Activated naive CD8-positive, alpha-beta T cell (primary cell): ENCODE results near the gene GGPS1.
"Not testable (repeated sequence)": the region's sequence is repeated elsewhere in the genome, so short reads cannot be mapped to it uniquely, and the experiment has no call there.

Source experiments
- H3K27ac Mint-ChIP-seq: one replicate; pipeline ENCODE4 v1.8.0; 2021; ENCODE audit warnings: mixed read lengths
- H3K27me3 Mint-ChIP-seq: one replicate; pipeline ENCODE4 v1.8.0; 2021; ENCODE audit warnings: mixed read lengths
- H3K36me3 Mint-ChIP-seq: one replicate; pipeline ENCODE4 v1.8.0; 2021; ENCODE audit warnings: mixed read lengths
- H3K4me1 Mint-ChIP-seq: one replicate; pipeline ENCODE4 v1.8.0; 2021; ENCODE audit warnings: low read depth, mixed read lengths
- H3K4me3 Mint-ChIP-seq: one replicate; pipeline ENCODE4 v1.8.0; 2021; ENCODE audit warnings: mild to moderate bottlenecking, mixed read lengths
- H3K9me3 Mint-ChIP-seq: one replicate; pipeline ENCODE4 v1.8.0; 2021; ENCODE audit warnings: low read depth, mixed read lengths

The GGPS1 gene

DNA sequence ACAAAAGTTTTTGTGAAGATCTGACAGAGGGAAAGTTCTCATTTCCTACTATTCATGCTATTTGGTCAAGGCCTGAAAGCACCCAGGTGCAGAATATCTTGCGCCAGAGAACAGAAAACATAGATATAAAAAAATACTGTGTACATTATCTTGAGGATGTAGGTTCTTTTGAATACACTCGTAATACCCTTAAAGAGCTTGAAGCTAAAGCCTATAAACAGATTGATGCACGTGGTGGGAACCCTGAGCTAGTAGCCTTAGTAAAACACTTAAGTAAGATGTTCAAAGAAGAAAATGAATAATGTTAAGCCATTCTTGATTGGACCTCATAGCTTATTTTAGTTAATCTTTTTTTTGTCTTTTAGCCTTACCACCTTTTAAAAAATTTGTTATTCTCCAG, 14.1 kb downstream of the GGPS1 start:
- Mint-ChIP-seq H3K27ac (peak overlapping the region; percentile 41), H3K36me3 (peaks cover 11% of the 10 kb centered on the region), H3K9me3 (no peaks in the 10 kb centered on the region), H3K4me1 (peaks cover 11% of the 10 kb centered on the region), H3K27me3 (no peaks in the 10 kb centered on the region), H3K4me3 (no peak overlapping the region)

DNA sequence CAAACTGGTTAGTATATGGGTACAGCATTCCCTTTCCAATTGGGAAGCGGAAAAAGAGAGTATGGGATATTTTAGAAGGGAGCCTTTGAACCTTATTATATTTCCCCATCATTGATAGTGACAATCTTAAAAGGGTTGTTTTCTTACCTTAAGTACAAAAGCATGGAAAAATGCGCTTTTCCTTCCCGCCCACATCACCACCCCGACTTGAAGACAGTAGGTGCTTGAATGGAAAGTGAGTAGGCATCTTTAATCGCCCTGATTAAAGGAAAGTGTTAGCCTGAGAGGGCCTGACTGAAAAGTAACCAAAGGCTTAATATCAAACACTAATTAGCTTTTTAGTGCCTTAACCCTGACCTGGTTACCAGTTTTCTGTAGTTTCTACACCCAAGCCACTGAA, 15.4 kb downstream of the GGPS1 start:
- Mint-ChIP-seq H3K4me3 (no peak overlapping the region), H3K9me3 (no peaks in the 10 kb centered on the region), H3K36me3 (peaks cover 11% of the 10 kb centered on the region), H3K27me3 (no peaks in the 10 kb centered on the region), H3K27ac (peak overlapping the region; percentile 47), H3K4me1 (peaks cover 10% of the 10 kb centered on the region)

DNA sequence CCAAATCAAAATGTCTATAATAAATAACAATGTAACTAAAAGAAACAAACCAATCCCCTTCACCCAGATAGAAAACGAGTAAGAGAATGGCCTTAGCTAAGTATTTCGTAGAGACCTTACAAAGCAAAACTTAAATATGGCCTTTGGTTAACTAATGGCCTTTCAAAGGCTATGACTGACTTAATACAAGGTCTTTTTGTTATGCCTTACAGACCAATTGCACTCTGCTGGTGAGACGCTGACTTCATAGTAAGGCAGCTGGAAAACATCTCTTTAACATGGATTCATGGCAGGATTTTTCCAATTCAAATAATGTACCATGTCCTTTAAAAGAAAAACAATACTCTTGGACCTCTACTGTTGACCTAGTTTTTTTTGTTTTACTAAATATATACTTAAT, 23.1 kb downstream of the GGPS1 start:
- Mint-ChIP-seq H3K27me3 (peaks cover 3% of the 10 kb centered on the region), H3K9me3 (no peaks in the 10 kb centered on the region), H3K27ac (no peak overlapping the region), H3K36me3 (no peaks in the 10 kb centered on the region), H3K4me1 (no peaks in the 10 kb centered on the region), H3K4me3 (no peak overlapping the region)

DNA sequence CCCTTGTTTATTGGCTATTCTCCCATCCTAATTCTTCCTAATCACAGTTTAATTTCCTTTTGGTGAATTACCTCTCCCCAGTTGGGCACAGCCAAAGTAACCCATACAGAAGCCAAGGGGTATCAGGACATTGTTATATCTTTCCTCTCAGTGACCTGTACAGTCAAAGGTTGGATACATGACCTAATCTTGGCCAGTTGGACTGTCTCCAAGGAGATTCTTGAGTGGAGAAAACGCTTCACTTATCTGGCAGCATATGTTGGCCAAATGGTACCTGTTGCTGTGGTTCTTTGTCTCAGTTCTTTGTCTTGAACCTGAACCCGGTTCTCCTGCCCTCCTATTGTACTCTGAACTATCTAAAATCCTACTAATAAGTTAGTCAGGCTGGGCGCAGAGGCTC, 23.5 kb downstream of the GGPS1 start:
- Mint-ChIP-seq H3K27me3 (peaks cover 3% of the 10 kb centered on the region), H3K27ac (no peak overlapping the region), H3K4me1 (no peaks in the 10 kb centered on the region), H3K36me3 (no peaks in the 10 kb centered on the region), H3K9me3 (no peaks in the 10 kb centered on the region), H3K4me3 (no peak overlapping the region)

DNA sequence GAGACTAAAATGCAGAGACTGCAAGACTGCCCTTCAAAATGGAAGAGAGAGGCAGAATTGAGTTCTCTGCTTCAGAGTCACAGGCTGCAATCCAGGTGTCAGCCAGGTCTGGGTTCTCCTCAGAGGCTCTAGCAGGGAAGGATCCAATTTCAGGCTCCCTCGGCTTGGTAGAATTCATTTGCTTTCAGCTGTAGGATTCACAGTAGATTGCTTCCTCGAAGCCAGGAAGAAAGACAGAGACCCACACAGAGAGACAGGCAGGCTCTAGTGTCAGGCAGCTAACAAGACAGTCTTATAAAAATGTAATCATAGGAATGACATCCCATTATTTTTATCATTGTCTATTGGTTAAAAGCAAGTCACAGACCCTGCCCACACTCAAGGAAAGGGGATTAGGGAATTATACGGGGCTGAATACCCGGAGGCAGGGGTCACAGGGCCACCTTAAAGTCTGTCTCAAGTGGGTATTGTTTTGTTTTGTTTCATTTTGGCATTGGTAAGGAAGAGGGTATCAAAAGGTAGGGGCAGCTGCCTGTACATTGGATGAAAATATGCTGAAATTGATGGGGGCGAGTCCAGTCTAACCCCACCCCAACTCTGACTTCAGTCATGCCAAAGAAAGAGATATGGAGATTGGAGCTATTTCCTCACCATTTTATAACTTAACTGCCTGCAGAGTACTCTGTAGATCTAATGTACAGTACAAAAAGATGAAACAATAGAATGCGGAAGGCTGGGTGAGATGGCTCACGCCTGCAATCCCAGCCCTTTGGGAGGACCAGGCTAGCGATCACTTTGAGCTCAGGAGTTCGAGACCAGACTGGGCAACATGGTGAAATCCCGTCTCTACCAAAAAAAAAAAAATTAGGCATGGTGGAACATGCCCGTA, 29.4 kb downstream of the GGPS1 start:
- Mint-ChIP-seq H3K36me3 (no peaks in the 10 kb centered on the region), H3K27ac (no peak overlapping the region), H3K4me1 (no peaks in the 10 kb centered on the region), H3K27me3 (peaks cover 3% of the 10 kb centered on the region), H3K9me3 (no peaks in the 10 kb centered on the region), H3K4me3 (no peak overlapping the region)

DNA sequence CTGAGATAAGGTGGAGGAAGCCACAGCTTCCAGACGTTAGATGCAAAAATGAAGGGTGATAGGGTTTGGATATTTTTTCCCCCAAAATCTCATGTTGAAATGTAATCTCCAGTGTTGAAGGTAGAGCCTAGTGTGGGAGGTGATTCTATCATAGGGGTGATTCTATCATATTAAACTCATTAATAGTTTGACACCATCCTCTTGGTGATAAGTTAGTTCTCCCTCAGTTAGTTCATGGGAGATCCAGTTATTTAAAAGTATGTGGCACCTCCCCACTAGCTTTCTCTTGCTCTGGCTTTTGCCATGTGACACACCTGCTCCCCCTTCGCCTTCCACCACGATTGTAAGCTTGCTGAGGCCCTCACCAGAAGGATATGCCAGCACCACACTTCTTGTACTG, 30.5 kb downstream of the GGPS1 start:
- H3K9me3 Mint-ChIP-seq = no peaks in the 10 kb centered on the region
- no peak overlapping the region for H3K27ac Mint-ChIP-seq
- no peak overlapping the region for H3K4me3 Mint-ChIP-seq
- H3K27me3 Mint-ChIP-seq = peaks cover 3% of the 10 kb centered on the region
- no peaks in the 10 kb centered on the region for H3K36me3 Mint-ChIP-seq
- H3K4me1 Mint-ChIP-seq = no peaks in the 10 kb centered on the region

DNA sequence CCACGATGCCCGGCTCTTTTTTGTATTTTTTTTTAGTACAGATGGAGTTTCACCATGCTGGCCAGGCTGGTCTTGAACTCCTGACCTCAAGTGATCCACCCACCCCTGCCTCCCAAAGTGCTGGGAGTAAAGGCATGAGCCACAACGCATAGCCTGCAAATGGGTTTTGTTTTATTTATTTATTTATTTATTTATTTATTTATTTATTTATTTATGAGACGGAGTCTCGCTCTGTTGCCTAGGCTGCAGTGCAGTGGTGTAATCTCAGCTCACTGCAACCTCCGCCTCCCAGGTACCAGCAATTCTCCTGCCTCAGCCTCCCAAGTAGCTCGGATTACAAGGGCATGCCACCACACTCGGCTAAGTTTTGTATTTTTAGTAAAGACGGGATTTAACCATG, 35.8 kb downstream of the GGPS1 start:
- H3K4me3 Mint-ChIP-seq, H3K9me3 Mint-ChIP-seq, H3K27ac Mint-ChIP-seq, H3K27me3 Mint-ChIP-seq, H3K36me3 Mint-ChIP-seq: not testable (repeated sequence)
- peaks cover 30% of the 10 kb centered on the region for H3K4me1 Mint-ChIP-seq

DNA sequence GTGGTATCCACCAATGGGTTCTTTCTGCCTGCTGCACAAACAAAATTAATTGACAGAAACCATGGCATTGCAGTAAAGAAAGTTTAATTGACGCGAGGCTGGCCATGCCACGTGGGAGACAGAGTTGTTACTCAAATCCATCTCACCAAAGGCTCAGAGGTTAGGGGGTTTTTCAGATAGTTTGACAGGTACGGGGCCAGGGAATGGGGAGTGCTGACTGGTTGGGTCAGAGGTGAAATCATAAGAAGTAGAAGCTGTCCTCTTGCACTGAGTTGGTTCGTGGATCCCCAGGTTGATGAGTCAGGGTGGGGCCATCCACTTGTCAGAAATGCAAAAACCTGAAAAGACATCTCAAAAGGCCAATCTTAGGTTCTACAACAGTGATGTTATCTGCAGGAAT, 37.9 kb downstream of the GGPS1 start:
- Mint-ChIP-seq H3K27me3 (no peaks in the 10 kb centered on the region), H3K4me3 (peak overlapping the region; percentile 97), H3K4me1 (peaks cover 33% of the 10 kb centered on the region), H3K36me3 (peaks cover 6% of the 10 kb centered on the region), H3K9me3 (no peaks in the 10 kb centered on the region), H3K27ac (peak overlapping the region; percentile 95)

DNA sequence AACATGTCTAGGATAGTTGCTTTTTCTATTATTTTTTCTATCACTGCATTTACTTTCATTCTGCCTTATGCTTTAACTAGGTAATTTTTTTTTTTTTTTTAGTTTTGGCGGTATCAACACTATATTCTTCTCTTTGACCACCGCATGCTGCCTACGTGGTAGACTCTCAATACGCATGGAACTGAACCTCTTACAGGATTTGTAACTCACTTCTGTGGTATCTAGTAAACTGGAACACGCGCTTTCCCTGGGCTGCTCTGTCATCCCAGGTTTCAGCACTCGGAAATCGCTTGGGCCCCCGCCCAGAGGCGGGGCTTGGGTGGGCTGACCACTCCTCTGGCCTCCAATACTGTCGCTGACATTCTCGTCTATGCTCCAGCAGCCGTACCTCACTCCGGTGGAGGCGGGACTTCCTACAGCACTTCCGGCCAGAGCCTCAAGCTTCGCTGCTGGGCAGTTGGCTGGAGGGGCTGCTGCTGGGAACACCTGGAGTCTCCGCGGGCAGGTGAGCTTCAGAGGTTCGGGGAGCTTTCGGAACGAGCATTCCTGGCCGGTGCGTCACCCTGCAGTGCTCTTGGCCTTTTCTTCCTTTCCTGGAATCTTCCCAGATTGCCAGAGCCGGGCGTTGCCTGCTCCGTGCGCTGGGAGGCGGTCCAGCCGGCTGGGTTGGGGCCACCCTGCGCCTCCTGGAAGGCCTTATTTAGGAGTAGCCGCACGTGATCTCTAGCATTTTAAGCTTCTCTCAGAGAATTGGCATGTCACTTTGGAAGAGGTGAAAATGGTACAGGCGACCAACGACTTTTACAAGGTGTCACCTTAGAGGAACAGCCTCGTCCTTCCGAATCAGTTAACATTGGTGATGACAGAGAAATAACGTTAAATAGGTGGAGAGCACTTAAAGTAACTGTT, 38.9 kb downstream of the GGPS1 start, which contains the start of gene TBCE:
TBCE (plus strand) TSS at position 428 of the 909 bp plus-strand sequence. CDS start 12,623 bp downstream, outside the sequence.
- Mint-ChIP-seq H3K36me3 (peaks cover 6% of the 10 kb centered on the region), H3K4me3 (peak within 1 kb of the TSS; percentile 97), H3K27ac (peak within 1 kb of the TSS; percentile 95), H3K9me3 (no peaks in the 10 kb centered on the region), H3K4me1 (peaks cover 33% of the 10 kb centered on the region), H3K27me3 (no peaks in the 10 kb centered on the region)

DNA sequence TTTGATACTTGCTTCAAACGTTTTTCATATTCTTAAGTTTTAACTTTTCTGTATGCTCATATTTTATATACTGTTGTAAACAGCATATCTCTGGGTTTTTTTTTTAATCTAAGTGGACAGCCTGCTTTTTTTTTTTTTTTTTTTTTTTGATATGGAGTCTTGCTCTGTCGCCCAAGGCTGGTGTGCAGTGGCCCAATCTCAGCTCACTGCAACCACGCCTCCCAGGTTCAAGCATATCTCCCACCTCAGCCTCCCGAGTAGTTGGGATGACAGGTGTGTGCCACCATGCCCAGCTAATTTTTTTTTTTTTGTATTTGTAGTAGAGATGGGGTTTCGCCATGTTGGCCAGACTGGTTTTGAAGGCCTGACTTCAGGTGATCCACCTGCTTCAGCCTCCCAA, 40.1 kb downstream of the GGPS1 start:
- no peaks in the 10 kb centered on the region for H3K9me3 Mint-ChIP-seq
- peaks cover 36% of the 10 kb centered on the region for H3K4me1 Mint-ChIP-seq
- no peaks in the 10 kb centered on the region for H3K27me3 Mint-ChIP-seq
- H3K27ac Mint-ChIP-seq = peak overlapping the region; percentile 95
- H3K36me3 Mint-ChIP-seq = peaks cover 6% of the 10 kb centered on the region
- H3K4me3 Mint-ChIP-seq = peak overlapping the region; percentile 97

DNA sequence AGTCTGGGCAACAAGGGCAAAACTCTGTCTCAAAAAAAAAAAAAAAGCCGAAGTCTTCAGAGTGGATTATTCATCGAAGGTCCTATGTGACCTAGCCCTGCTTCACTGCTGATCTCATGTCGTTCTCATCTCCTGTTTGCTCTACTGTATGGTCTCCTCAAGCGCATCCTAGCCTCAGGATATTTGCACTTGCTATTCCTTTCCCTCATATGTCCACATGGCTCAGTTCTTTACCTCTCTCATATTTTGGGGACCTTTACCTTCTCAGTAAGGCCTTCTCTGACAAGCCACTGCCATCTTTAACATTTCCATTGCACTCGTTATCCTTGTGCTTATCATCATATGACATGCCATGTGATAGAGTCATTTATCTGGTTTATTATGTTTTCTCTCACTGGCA, 41.4 kb downstream of the GGPS1 start:
- Mint-ChIP-seq H3K27me3 (no peaks in the 10 kb centered on the region), H3K4me3 (peak overlapping the region; percentile 42), H3K9me3 (no peaks in the 10 kb centered on the region), H3K36me3 (peaks cover 8% of the 10 kb centered on the region), H3K4me1 (peaks cover 38% of the 10 kb centered on the region), H3K27ac (peak overlapping the region; percentile 1)

DNA sequence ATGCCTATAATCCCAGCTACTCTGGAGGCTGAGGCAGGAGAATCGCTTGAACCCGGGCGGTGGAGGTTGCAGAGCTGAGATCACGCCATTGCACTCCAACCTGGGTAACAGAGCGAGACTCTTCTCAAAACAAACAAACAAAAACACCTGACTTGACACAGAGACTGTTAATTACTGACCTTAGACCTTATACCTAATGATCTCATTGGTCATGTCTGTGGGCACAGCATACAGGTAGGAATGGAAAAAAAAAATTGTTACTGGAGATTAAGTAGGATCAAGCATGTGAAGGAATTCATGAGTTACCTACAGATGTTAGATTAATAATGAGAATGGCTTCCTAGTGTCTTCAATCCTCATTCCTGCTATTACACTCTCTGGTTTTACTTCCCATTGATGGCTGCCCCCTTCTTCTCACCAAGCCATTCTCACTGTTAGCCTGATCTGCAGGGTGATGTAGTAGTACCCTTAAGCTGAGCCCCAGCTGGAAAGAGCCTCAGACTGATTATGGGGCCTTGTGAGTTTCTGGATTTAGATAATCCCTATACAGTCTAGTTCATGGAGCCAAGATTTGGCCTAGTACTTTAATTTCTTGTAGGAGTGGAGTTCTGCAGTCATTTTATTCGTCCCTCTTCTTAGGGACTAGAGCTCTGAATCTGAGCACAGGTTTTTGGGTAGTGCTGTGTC, 47.7 kb downstream of the GGPS1 start:
- Mint-ChIP-seq H3K27me3 (no peaks in the 10 kb centered on the region), H3K4me3 (no peak overlapping the region), H3K9me3 (no peaks in the 10 kb centered on the region), H3K36me3 (peaks cover 7% of the 10 kb centered on the region), H3K27ac (no peak overlapping the region), H3K4me1 (peaks cover 13% of the 10 kb centered on the region)

DNA sequence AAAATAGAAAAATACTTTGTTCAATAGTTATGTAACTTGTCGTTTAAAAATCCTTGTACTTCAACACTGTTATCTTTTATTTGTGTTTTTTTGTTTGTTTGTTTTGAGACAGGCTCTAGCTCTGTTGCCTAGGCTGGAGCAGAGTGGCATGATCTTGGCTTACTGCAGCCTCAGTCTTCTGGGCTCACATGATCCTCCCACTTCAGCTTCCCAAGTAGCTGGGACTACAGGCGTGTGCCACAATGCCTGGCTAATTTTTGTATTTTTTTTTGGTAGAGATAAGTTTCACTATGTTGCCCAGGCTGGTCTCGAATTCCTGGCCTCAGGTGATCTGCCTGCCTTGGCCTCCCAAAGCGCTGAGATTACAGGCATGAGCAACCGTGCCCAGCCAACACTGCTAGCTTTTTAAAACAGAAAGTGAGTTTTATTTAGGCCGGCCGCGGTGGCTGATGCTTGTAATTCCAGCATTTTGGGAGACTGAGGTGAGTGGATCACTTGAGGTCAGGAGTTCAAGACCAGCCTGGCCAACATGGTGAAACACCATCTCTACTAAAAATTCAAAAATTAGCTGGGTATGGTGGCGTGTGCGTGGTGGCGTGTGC, 49.9 kb downstream of the GGPS1 start:
- not testable (repeated sequence) for H3K27me3 Mint-ChIP-seq, H3K27ac Mint-ChIP-seq, H3K4me3 Mint-ChIP-seq, H3K9me3 Mint-ChIP-seq
- Mint-ChIP-seq H3K4me1 (peaks cover 10% of the 10 kb centered on the region), H3K36me3 (peaks cover 11% of the 10 kb centered on the region)

DNA sequence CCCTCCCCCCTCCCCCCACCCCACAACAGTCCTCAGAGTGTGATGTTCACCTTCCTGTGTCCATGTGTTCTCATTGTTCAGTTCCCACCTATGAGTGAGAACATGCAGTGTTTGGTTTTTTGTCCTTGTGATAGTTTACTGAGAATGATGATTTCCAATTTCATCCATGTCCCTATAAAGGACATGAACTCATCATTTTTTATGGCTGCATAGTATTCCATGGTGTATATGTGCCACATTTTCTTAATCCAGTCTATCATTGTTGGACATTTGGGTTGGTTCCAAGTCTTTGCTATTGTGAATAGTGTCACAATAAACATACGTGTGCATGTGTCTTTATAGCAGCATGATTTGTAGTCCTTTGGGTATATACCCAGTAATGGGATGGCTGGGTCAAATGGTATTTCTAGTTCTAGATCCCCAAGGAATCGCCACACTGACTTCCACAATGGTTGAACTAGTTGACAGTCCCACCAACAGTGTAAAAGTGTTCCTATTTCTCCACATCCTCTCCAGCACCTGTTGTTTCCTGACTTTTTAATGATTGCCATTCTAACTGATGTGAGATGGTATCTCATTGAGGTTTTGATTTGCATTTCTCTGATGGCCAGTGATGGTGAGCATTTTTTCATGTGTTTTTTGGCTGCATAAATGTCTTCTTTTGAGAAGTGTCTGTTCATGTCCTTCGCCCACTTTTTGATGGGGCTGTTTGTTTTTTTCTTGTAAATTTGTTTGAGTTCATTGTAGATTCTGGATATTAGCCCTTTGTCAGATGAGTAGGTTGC, 53.8 kb downstream of the GGPS1 start:
- H3K9me3 Mint-ChIP-seq, H3K27me3 Mint-ChIP-seq, H3K27ac Mint-ChIP-seq, H3K4me1 Mint-ChIP-seq, H3K4me3 Mint-ChIP-seq, H3K36me3 Mint-ChIP-seq: not testable (repeated sequence)
